ENCODE measurements around the gene TMEM145.
"Not testable (repeated sequence)": the region's sequence is repeated elsewhere in the genome, so short reads cannot be mapped to it uniquely, and the experiment has no call there.

TMEM145 gene

GRCh38 chr19:42339126-42339860, 26.2 kb downstream of the TMEM145 start:
- not testable (repeated sequence) for DNase-seq

- not testable (repeated sequence) for DNase-seq
Measured at GRCh38 chr19:42339922-42340321, 26.8 kb downstream of the TMEM145 start.

- no peak for DNase-seq
Measured at GRCh38 chr19:42343344-42344110, 30.4 kb downstream of the TMEM145 start.

- no peak for DNase-seq
Measured at GRCh38 chr19:42344336-42344893, 31.3 kb downstream of the TMEM145 start.

- DNase-seq, result no peak
Measured at GRCh38 chr19:42345191-42345812, 32.2 kb downstream of the TMEM145 start.

- no peak for DNase-seq
Measured at GRCh38 chr19:42348211-42348610, 35.1 kb downstream of the TMEM145 start.

- DNase-seq, result no peak
Measured at GRCh38 chr19:42349378-42350107, 36.4 kb downstream of the TMEM145 start.

- no peak for DNase-seq
Measured at GRCh38 chr19:42350417-42350816, 37.3 kb downstream of the TMEM145 start.

- DNase-seq, result no peak
Measured at GRCh38 chr19:42351079-42351735, 38.1 kb downstream of the TMEM145 start.

- no peak for DNase-seq
Measured at GRCh38 chr19:42352301-42353259, 39.5 kb downstream of the TMEM145 start.

GRCh38 chr19:42353341-42354015, 40.4 kb downstream of the TMEM145 start:
- no peak for DNase-seq

- DNase-seq, result no peak
Measured at GRCh38 chr19:42355896-42356295, 42.8 kb downstream of the TMEM145 start.

- DNase-seq, result no peak
Measured at GRCh38 chr19:42356686-42357085, 43.6 kb downstream of the TMEM145 start.

GRCh38 chr19:42357290-42357689, 44.2 kb downstream of the TMEM145 start:
- no peak for DNase-seq

- DNase-seq, result no peak
Measured at GRCh38 chr19:42360787-42361544, 47.9 kb downstream of the TMEM145 start.

GRCh38 chr19:42361545-42361910, 48.4 kb downstream of the TMEM145 start:
- DNase-seq, result no peak

- DNase-seq, result no peak
Measured at GRCh38 chr19:42362342-42362741, 49.2 kb downstream of the TMEM145 start.

GRCh38 chr19:42362891-42363440, 49.9 kb downstream of the TMEM145 start:
- no peak for DNase-seq

GRCh38 chr19:42363614-42364346, 50.7 kb downstream of the TMEM145 start:
- DNase-seq, result no peak

All from stimulated activated naive CD4-positive, alpha-beta T cell treated with Interleukin-2 at 50 U/mL for 16 hours (primary cell).